ENCODE measurements around the gene ALKBH7.

The ALKBH7 gene

GRCh38 chr19:6402058-6402457 is 29.5 kb downstream of the ALKBH7 start:
- no peak for DNase-seq

GRCh38 chr19:6402837-6403608 is 30.4 kb downstream of the ALKBH7 start:
- DNase-seq: no peak

- DNase-seq: peak; percentile 63
Measured at GRCh38 chr19:6406401-6406800, 33.8 kb downstream of the ALKBH7 start.

- DNase-seq: no peak
Measured at GRCh38 chr19:6409346-6409745, 36.8 kb downstream of the ALKBH7 start.

GRCh38 chr19:6412061-6412446 is 39.5 kb downstream of the ALKBH7 start:
- DNase-seq: no peak

- no peak for DNase-seq
Measured at GRCh38 chr19:6412447-6413091, 40.0 kb downstream of the ALKBH7 start.

- DNase-seq: no peak
Measured at GRCh38 chr19:6413291-6413690, 40.7 kb downstream of the ALKBH7 start.

- no peak for DNase-seq
Measured at GRCh38 chr19:6413721-6414643, 41.4 kb downstream of the ALKBH7 start.

GRCh38 chr19:6414793-6415590 is 42.4 kb downstream of the ALKBH7 start:
- DNase-seq: no peak

- no peak for DNase-seq
Measured at GRCh38 chr19:6415591-6416190, 43.1 kb downstream of the ALKBH7 start.

GRCh38 chr19:6416658-6417405 is 44.2 kb downstream of the ALKBH7 start:
- no peak for DNase-seq

GRCh38 chr19:6417713-6418561 is 45.3 kb downstream of the ALKBH7 start:
- no peak for DNase-seq

GRCh38 chr19:6418562-6418932 is 46.0 kb downstream of the ALKBH7 start:
- no peak for DNase-seq

- no peak for DNase-seq
Measured at GRCh38 chr19:6421075-6422014, 48.8 kb downstream of the ALKBH7 start.

- peak; percentile 35 for DNase-seq
Measured at GRCh38 chr19:6423499-6424194, 51.1 kb downstream of the ALKBH7 start.

- no peak for DNase-seq
Measured at GRCh38 chr19:6424195-6424938, 51.8 kb downstream of the ALKBH7 start, which contains the start of gene KHSRP. Gene KHSRP (minus strand): TSS chr19:6424811. CDS start chr19:6424701, 110 bp downstream.

Data from inflammatory macrophage treated with lipopolysaccharide for 4 hours (primary cell).